Measurements from ENCODE around the gene CHRNA1. TPM values are rescaled to one million over a fixed set of nuclear protein-coding genes. Genes with fewer than 3 reads are reported as not detected.

Gene CHRNA1
- total RNA-seq, 2 experiments from 2014 or later: 0.17 to 0.19 TPM

GRCh38 chr2:174766271-174766670 lies 2.0 kb upstream of the CHRNA1 start:
- ATAC-seq (ENCODE audit: poor library complexity) (no peak), DNase-seq (no peak)
- Histone ChIP-seq H3K36me3 (ENCODE audit: insufficient read depth, low read length) (no peaks in the 10 kb centered on the region), H3K4me1 (ENCODE audit: insufficient read depth, low read length) (no peaks in the 10 kb centered on the region), H3K9me3 (ENCODE audit: control insufficient read depth in 1 of 2, insufficient read depth in 1 of 2, low read length in 2 of 2) (no peaks in the 10 kb centered on the region), H3K27me3 (ENCODE audit: control insufficient read depth in 1 of 2, insufficient read depth in 2 of 2, low read length in 2 of 2) (no peaks in the 10 kb centered on the region), H3K4me3 (ENCODE audit: low read length) (no peak overlapping the region), H3K27ac (ENCODE audit: low read depth in 1 of 2, low read length in 2 of 2) (no peak overlapping the region)
- H3K4me3 Mint-ChIP-seq: no peak overlapping the region
- no peaks in the 10 kb centered on the region for H3K9me3 Mint-ChIP-seq
- H3K4me1 Mint-ChIP-seq (ENCODE audit: low read depth): peaks cover 8% of the 10 kb centered on the region
- intact Hi-C loops (cut with DNase I, micrococcal nuclease): no loop called here
- H3K36me3 Mint-ChIP-seq (ENCODE audit: low read depth): no peaks in the 10 kb centered on the region
- CTCF ChIA-PET: no interaction called here
- POLR2A ChIA-PET: interaction anchor here (0.7 kb wide), 1 partner anchor 242 kb away, joined by 3 read pairs; no protein-coding TSS in a partner anchor
- TF ChIP-seq, protein P1, sequence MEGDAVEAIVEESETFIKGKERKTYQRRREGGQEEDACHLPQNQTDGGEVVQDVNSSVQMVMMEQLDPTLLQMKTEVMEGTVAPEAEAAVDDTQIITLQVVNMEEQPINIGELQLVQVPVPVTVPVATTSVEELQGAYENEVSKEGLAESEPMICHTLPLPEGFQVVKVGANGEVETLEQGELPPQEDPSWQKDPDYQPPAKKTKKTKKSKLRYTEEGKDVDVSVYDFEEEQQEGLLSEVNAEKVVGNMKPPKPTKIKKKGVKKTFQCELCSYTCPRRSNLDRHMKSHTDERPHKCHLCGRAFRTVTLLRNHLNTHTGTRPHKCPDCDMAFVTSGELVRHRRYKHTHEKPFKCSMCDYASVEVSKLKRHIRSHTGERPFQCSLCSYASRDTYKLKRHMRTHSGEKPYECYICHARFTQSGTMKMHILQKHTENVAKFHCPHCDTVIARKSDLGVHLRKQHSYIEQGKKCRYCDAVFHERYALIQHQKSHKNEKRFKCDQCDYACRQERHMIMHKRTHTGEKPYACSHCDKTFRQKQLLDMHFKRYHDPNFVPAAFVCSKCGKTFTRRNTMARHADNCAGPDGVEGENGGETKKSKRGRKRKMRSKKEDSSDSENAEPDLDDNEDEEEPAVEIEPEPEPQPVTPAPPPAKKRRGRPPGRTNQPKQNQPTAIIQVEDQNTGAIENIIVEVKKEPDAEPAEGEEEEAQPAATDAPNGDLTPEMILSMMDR (IDR thresholded peaks at IDR 0.05): no peak
- no peak overlapping the region for H3K27ac Mint-ChIP-seq
- H3K27me3 Mint-ChIP-seq: no peaks in the 10 kb centered on the region

DNA sequence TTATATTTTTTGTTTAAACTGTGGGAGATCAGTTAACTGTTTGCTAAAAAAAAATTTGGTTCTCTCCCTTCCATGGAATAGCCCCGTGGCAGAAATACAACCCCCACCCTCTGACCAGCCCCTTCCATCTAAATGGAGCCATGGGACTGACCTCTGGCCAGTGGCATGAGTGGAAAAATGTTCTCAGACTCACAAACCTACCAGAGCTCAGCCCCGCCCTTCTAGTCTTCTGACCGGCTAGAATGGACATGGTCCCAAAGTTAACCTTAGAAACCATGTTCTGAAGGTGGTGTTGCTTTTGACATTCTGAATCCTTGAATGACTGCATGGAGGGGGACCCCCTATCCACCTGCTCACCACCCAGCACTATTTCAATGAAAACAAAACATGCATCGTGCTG lies 1.3 kb upstream of the CHRNA1 start:
- no peak overlapping the region for H3K27ac ChIP-seq (ENCODE audit: low read depth in 1 of 2, low read length in 2 of 2)
- H3K4me3 Mint-ChIP-seq: no peak overlapping the region
- no peak overlapping the region for H3K4me3 ChIP-seq (ENCODE audit: low read length)
- no peaks in the 10 kb centered on the region for H3K27me3 ChIP-seq (ENCODE audit: control insufficient read depth in 1 of 2, insufficient read depth in 2 of 2, low read length in 2 of 2)
- H3K4me1 Mint-ChIP-seq (ENCODE audit: low read depth): peaks cover 8% of the 10 kb centered on the region
- ATAC-seq (ENCODE audit: poor library complexity) (no peak), DNase-seq (no peak)
- no peaks in the 10 kb centered on the region for H3K9me3 ChIP-seq (ENCODE audit: control insufficient read depth in 1 of 2, insufficient read depth in 1 of 2, low read length in 2 of 2)
- CTCF ChIA-PET: no interaction called here
- no peaks in the 10 kb centered on the region for H3K9me3 Mint-ChIP-seq
- TF ChIP-seq, protein P1 (IDR thresholded peaks at IDR 0.05): no peak
- H3K36me3 Mint-ChIP-seq (ENCODE audit: low read depth): no peaks in the 10 kb centered on the region
- POLR2A ChIA-PET: interaction anchor here (0.7 kb wide), 1 partner anchor 243 kb away, joined by 3 read pairs; no protein-coding TSS in a partner anchor
- no peaks in the 10 kb centered on the region for H3K27me3 Mint-ChIP-seq
- H3K4me1 ChIP-seq (ENCODE audit: insufficient read depth, low read length): no peaks in the 10 kb centered on the region
- intact Hi-C loops (cut with DNase I, micrococcal nuclease): no loop called here
- H3K36me3 ChIP-seq (ENCODE audit: insufficient read depth, low read length): no peaks in the 10 kb centered on the region
- no peak overlapping the region for H3K27ac Mint-ChIP-seq

DNA sequence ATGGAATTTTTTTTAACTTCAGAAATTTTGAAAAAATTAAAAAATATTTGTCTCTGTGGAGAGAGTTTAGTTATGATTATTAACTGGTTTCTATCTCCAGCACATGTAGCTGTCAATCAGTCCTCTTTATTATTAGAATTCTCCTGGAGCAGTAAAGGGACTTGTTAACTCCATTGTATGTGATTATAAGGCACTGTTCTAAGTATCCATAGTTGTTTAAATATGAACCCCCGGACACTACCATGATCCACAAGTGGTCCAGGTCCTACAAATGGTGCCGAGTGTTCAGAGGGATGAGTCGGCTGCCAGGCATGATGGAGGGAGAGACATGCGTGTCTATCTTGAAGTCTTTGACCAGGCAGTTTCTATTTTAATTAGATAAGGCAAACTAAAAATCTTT lies 492 bp downstream of the CHRNA1 start:
- no peaks in the 10 kb centered on the region for H3K27me3 ChIP-seq (ENCODE audit: control insufficient read depth in 1 of 2, insufficient read depth in 2 of 2, low read length in 2 of 2)
- H3K27ac ChIP-seq (ENCODE audit: low read depth in 1 of 2, low read length in 2 of 2): no peak overlapping the region
- peaks cover 8% of the 10 kb centered on the region for H3K4me1 Mint-ChIP-seq (ENCODE audit: low read depth)
- intact Hi-C loops (cut with DNase I, micrococcal nuclease): no loop called here
- no peaks in the 10 kb centered on the region for H3K36me3 ChIP-seq (ENCODE audit: insufficient read depth, low read length)
- no peaks in the 10 kb centered on the region for H3K36me3 Mint-ChIP-seq (ENCODE audit: low read depth)
- no peak overlapping the region for H3K4me3 ChIP-seq (ENCODE audit: low read length)
- CTCF ChIA-PET: no interaction called here
- POLR2A ChIA-PET: interaction anchor here (0.7 kb wide), 1 partner anchor 35 kb away, joined by 4 read pairs; no protein-coding TSS in a partner anchor
- H3K9me3 Mint-ChIP-seq: no peaks in the 10 kb centered on the region
- no peak overlapping the region for H3K27ac Mint-ChIP-seq
- TF ChIP-seq, protein P1 (IDR thresholded peaks at IDR 0.05): no peak
- DNase-seq: no peak
- H3K9me3 ChIP-seq (ENCODE audit: control insufficient read depth in 1 of 2, insufficient read depth in 1 of 2, low read length in 2 of 2): no peaks in the 10 kb centered on the region
- H3K4me3 Mint-ChIP-seq: no peak overlapping the region
- H3K4me1 ChIP-seq (ENCODE audit: insufficient read depth, low read length): no peaks in the 10 kb centered on the region
- ATAC-seq (ENCODE audit: poor library complexity): no peak
- H3K27me3 Mint-ChIP-seq: no peaks in the 10 kb centered on the region

All from CD4-positive, alpha-beta T cell (primary cell).